Ammon's horn (tissue), 1 donor: ENCODE measurements around the gene INTU.

Experiments used
- DNase-seq: peaks from one replicate; pipeline ENCODE4 v3.0.0-alpha.2; 2016; ENCODE audit warnings: low spot score

The INTU gene

GRCh38 chr4:127747883-127748282 is 115.1 kb downstream of the INTU start:
- DNase-seq = no peak

- no peak for DNase-seq
Measured at GRCh38 chr4:127748957-127749356, 116.2 kb downstream of the INTU start.

GRCh38 chr4:127756906-127757305 is 124.1 kb downstream of the INTU start:
- no peak for DNase-seq

GRCh38 chr4:127759228-127759820 is 126.6 kb downstream of the INTU start:
- DNase-seq = no peak

GRCh38 chr4:127759893-127760292 is 127.1 kb downstream of the INTU start:
- DNase-seq = no peak

- DNase-seq = no peak
Measured at GRCh38 chr4:127771535-127772275, 138.9 kb downstream of the INTU start.

GRCh38 chr4:127772769-127773671 is 140.3 kb downstream of the INTU start:
- no peak for DNase-seq

- DNase-seq = no peak
Measured at GRCh38 chr4:127775843-127776242, 143.1 kb downstream of the INTU start.
